Amniotic epithelial cell (primary cell): ENCODE data around the gene KLF11.
"Not testable (repeated sequence)": the region's sequence is repeated elsewhere in the genome, so short reads cannot be mapped to it uniquely, and the experiment has no call there.

Experiments used
- DNase-seq: peaks from one replicate; pipeline ENCODE4 v3.0.0-alpha.2; 2010; ENCODE audit warnings: low read depth

Gene KLF11

GRCh38 chr2:10085043-10085667, 41.8 kb downstream of the KLF11 start:
- DNase-seq: no peak

GRCh38 chr2:10085668-10086059, 42.3 kb downstream of the KLF11 start:
- DNase-seq: no peak

GRCh38 chr2:10086950-10087349, 43.6 kb downstream of the KLF11 start:
- DNase-seq: no peak

GRCh38 chr2:10087360-10087759, 44.0 kb downstream of the KLF11 start:
- DNase-seq: no peak

DNA sequence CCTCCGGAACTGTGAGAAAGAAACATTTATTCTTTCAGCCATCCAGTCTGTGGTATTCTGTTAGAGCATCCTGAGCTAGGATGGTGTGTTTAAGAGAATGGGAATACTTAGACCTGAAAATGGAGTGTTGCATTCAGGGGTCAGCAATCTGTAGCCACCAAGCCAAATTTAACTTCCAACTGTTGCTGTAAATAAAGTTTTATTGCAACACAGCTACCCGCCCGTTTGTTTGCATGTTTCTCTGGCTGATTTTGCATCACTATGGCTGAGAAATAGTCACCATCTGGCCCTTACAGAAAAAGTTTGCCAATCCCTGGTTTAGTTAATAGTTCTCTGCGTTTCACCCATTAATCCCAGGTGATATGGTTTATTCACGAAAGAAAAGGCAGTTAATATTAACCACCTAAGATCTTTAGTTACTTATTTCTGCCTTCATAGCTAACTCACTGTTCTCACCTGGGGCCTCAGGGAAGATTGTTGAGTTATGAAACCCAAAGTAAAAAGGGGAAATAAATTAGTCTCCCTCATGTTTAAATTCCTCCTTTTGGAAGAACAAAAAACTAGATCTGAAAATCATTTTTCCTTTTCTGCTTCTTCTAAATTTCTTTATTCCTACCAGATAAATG, 46.3 kb downstream of the KLF11 start:
- DNase-seq: no peak

GRCh38 chr2:10091182-10091888, 48.0 kb downstream of the KLF11 start:
- DNase-seq: no peak

- DNase-seq: not testable (repeated sequence)
These were observed 48.5 kb downstream of the KLF11 start for GRCh38 chr2:10091889-10092244.

- DNase-seq: no peak
These were observed 51.0 kb downstream of the KLF11 start for GRCh38 chr2:10094271-10094814.

DNA sequence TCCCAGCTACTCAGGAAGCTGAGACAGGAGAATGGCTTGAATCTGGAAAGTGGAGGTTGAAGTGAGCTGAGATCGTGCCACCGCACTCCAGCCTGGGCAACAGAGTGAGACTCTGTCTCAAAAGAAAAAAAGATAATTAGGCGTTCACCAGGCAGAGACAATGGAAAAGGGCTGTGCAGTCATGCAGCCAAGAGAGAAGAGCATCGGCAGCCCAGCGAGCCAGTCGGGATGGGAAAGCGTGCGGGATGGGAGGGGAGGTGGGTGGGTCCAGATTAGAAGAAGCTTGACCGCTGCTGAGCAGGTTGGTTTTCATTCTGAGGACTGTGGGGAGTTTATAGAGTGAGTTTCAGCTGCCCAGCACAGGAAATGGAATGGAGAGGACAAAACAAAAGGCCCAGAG, 51.8 kb downstream of the KLF11 start:
- DNase-seq: no peak

DNA sequence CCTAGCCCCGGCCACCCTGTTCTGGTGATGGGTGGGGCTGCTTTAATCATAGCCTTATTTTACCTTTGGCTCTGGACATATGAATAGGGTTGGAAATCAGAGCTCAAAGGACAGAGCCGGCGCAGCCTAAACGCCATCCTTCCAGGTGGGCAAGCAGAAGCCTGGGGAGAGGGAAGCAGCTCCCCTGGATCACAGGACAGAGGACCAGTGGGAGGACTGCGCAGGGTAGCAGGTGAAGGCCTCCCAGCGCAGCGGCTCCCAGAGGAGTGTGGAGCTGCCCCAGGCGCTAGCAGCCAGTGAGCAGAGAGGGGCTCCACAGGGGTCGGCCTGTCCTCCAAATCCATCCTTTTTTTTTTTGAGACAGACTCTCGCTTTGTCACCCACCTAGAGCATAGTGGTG, 53.3 kb downstream of the KLF11 start:
- no peak for DNase-seq

GRCh38 chr2:10097352-10098148, 54.2 kb downstream of the KLF11 start:
- peak; percentile 38 for DNase-seq

GRCh38 chr2:10101491-10101890, 58.1 kb downstream of the KLF11 start:
- no peak for DNase-seq

- no peak for DNase-seq
These were observed 59.8 kb downstream of the KLF11 start for GRCh38 chr2:10103179-10103578.
